Psoas muscle (tissue), 8 donors: ENCODE results near the gene NAB2. TPM values are rescaled to one million over a fixed set of nuclear protein-coding genes. Genes with fewer than 3 reads are reported as not detected.

Experiments used
- ATAC-seq, 4 donors: fragments of 200-7000 bp; cut with Tn5 transposase; one replicate each; pipeline ENCODE4 v1.9.1; 2020; ENCODE audit warnings: moderate library complexity in 3 of 4, mild to moderate bottlenecking in 2 of 4
- DNase-seq, 2 donors: peaks; one replicate each; pipeline ENCODE4 v3.0.0-alpha.2; 2020
- H3K27ac ChIP-seq: fragments of 200-600 bp; one replicate; pipeline ENCODE4 v1.8.0; 2022
- H3K27me3 ChIP-seq, 3 donors: fragments of 200-600 bp in 1 of 3; one replicate each; pipeline versions ENCODE4 v1.6.1 to v1.8.0; 2013 to 2022; ENCODE audit warnings: low read length in 2 of 3, mild to moderate bottlenecking in 2 of 3, moderate library complexity in 1 of 3; ENCODE audit not compliant: insufficient read depth in 3 of 3
- H3K36me3 ChIP-seq, 2 donors: fragments of 200-600 bp in 1 of 2; one replicate each; pipeline versions ENCODE4 v1.6.1 to v1.8.0; 2013 to 2022; ENCODE audit warnings: low read depth in 1 of 2, mild to moderate bottlenecking in 1 of 2, moderate library complexity in 1 of 2; ENCODE audit not compliant: insufficient read depth in 1 of 2
- H3K4me1 ChIP-seq: fragments of 200-600 bp; one replicate; pipeline ENCODE4 v1.8.0; 2022
- H3K4me3 ChIP-seq: fragments of 200-600 bp; one replicate; pipeline ENCODE4 v1.8.0; 2022; ENCODE audit warnings: mild to moderate bottlenecking
- H3K9me3 ChIP-seq: fragments of 200-600 bp; one replicate; pipeline ENCODE4 v1.8.0; 2022
- whole genome bisulfite sequencing, 3 donors: extraction: QIAGEN DNeasy Blood & Tissue Kit; methylation state at CpG; one replicate each; pipeline versions ENCODE4 v1.1.6 to v1.1.7; 2013; 5-methylcytosine and 5-hydroxymethylcytosine counted together
- intact Hi-C, 2 donors: fragments of 100-400 bp; cut with DNase I; formaldehyde crosslinking; loops; one replicate each; pipeline versions ENCODE4 v1.11.0 to v1.14.2; 2022
- polyA plus RNA-seq, 3 donors: library from polyadenylated mRNA; stranded (reverse); fragments of 200-250 nt; gene quantifications; one replicate each; pipeline ENCODE4 v1.2.3, GENCODE V29; 2013
- total RNA-seq, 4 donors: library from RNA; stranded (reverse); fragmentation: NEBNext Ultra II Directional in 2 of 4; extraction: Animal tissue kit (Norgen Biotek cat#: 25700) in 2 of 4; gene quantifications; one replicate each; pipeline versions ENCODE4 v1.2.1 to v1.2.4, GENCODE V29; 2021 to 2023
- TF ChIP-seq, protein P1 (sequence below): fragments of 200-600 bp; IDR thresholded peaks from one replicate; pipeline ENCODE4 v1.8.0; 2022; ENCODE audit warnings: antibody characterized with exemption
- donor health status: healthy with polysubstance abuse.
- donor health status: DM: no; HTN: no; CAD: no; lungs with moderate emphysema.
- donor health status: Bipolar disorder and iron deficiency.
- donor health status: healthy.
- donor health status: DM: yes; HTN: yes; CAD: no.
- donor health status: DM: no; HTN: no; CAD: no.
- donor health status: DM: no; HTN: no; CAD: no.
- donor health status: DM: yes; HTN: yes; CAD: no.

NAB2 gene
- total and polyA plus RNA-seq, 7 donors: 5.6 to 114 (median 8.9) TPM

DNA sequence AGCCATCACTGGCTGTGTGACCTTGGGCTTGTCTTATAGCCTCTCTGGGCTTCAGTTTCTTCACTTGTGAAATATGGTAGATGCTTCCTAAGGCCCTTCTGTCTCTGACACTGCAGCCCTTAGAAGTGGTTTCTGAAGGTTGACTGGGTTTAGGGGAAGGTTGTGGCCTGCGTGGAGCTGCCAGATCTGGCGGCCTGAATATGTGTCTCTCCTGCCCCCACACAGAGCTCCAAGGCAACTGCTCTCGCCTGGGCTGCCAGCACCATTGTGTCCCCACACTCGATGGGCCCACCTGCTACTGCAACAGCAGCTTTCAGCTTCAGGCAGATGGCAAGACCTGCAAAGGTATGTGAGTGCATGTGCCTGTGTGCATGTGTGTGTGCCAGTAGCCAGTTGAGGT, 54.5 kb downstream of the NAB2 start:
- Histone ChIP-seq H3K36me3 (peaks cover 0 to 36% of the 10 kb centered on the region in 2 donors), H3K27me3 (no peaks in the 10 kb centered on the region), H3K4me3 (no peak overlapping the region), H3K9me3 (no peaks in the 10 kb centered on the region), H3K27ac (no peak overlapping the region), H3K4me1 (peaks cover 7% of the 10 kb centered on the region)
- no peak for DNase-seq
- 79 to 80% (median 80%) methylated on average over 4 of the region's 4 CpGs for WGBS, 3 donors
- TF ChIP-seq, protein P1, sequence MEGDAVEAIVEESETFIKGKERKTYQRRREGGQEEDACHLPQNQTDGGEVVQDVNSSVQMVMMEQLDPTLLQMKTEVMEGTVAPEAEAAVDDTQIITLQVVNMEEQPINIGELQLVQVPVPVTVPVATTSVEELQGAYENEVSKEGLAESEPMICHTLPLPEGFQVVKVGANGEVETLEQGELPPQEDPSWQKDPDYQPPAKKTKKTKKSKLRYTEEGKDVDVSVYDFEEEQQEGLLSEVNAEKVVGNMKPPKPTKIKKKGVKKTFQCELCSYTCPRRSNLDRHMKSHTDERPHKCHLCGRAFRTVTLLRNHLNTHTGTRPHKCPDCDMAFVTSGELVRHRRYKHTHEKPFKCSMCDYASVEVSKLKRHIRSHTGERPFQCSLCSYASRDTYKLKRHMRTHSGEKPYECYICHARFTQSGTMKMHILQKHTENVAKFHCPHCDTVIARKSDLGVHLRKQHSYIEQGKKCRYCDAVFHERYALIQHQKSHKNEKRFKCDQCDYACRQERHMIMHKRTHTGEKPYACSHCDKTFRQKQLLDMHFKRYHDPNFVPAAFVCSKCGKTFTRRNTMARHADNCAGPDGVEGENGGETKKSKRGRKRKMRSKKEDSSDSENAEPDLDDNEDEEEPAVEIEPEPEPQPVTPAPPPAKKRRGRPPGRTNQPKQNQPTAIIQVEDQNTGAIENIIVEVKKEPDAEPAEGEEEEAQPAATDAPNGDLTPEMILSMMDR: no peak
- ATAC-seq: no peak
- intact Hi-C loops: no loop called here

Other genes with a start within 250 kb of the NAB2 start
- under 1 TPM in 3 of 4 donors, not detected in 1; 0.13 to 0.97 (median 0.69) TPM for gene SDR9C7, start 154.7 kb upstream of the NAB2 start, total RNA-seq
- under 1 TPM; 0.07 to 0.23 (median 0.22) TPM for gene SDR9C7, start 154.7 kb upstream of the NAB2 start, polyA plus RNA-seq
- under 1 TPM; 0.20 to 0.52 (median 0.40) TPM for gene RDH16, start 131.5 kb upstream of the NAB2 start, total RNA-seq
- under 1 TPM; 0.10 to 0.47 (median 0.10) TPM for gene RDH16, start 131.5 kb upstream of the NAB2 start, polyA plus RNA-seq
- gene ZBTB39, start 82.6 kb upstream of the NAB2 start, total RNA-seq: 1 to 10 TPM; 3.2 to 5.2 (median 3.6) TPM
- 1 to 10 TPM; 1.2 to 3.1 (median 1.4) TPM for gene ZBTB39, start 82.6 kb upstream of the NAB2 start, polyA plus RNA-seq
- gene TAC3, start 72.6 kb upstream of the NAB2 start, total RNA-seq: not detected
- under 1 TPM in 1 of 3 donors, not detected in 2; 0.09 TPM for gene TAC3, start 72.6 kb upstream of the NAB2 start, polyA plus RNA-seq
- gene MYO1A, start 39.0 kb upstream of the NAB2 start, total RNA-seq: 1 to 10 TPM in 1 of 4 donors, under 1 TPM in 2, not detected in 1; 0.10 to 1.3 (median 0.20) TPM
- gene MYO1A, start 39.0 kb upstream of the NAB2 start, polyA plus RNA-seq: under 1 TPM; 0.04 to 0.91 (median 0.18) TPM
- gene NEMP1, start 10.3 kb upstream of the NAB2 start, total RNA-seq: 1 to 10 TPM; 1.5 to 3.2 (median 2.1) TPM
- gene NEMP1, start 10.3 kb upstream of the NAB2 start, polyA plus RNA-seq: 1 to 10 TPM; 1.3 to 3.0 (median 2.7) TPM
- gene STAT6, start 22.2 kb downstream of the NAB2 start, total RNA-seq: 10 to 100 TPM; 14.1 to 27.7 (median 18.2) TPM
- gene STAT6, start 22.2 kb downstream of the NAB2 start, polyA plus RNA-seq: 10 to 100 TPM; 10.4 to 11.6 (median 11.3) TPM
- 10 to 100 TPM; 33.1 to 50.6 (median 35.1) TPM for gene LRP1, start 39.4 kb downstream of the NAB2 start, total RNA-seq
- 10 to 100 TPM; 10.7 to 14.7 (median 14.5) TPM for gene LRP1, start 39.4 kb downstream of the NAB2 start, polyA plus RNA-seq
- not detected for gene LRP1-AS, start 58.5 kb downstream of the NAB2 start, total RNA-seq
- gene LRP1-AS, start 58.5 kb downstream of the NAB2 start, polyA plus RNA-seq: not detected
- gene NXPH4, start 127.7 kb downstream of the NAB2 start, total RNA-seq: under 1 TPM in 3 of 4 donors, not detected in 1; 0.24 to 0.58 (median 0.42) TPM
- under 1 TPM in 2 of 3 donors, not detected in 1; 0.01 to 0.20 TPM for gene NXPH4, start 127.7 kb downstream of the NAB2 start, polyA plus RNA-seq
- gene SHMT2, start 140.6 kb downstream of the NAB2 start, total RNA-seq: 10 to 100 TPM; 39.2 to 59.2 (median 47.3) TPM
- gene SHMT2, start 140.6 kb downstream of the NAB2 start, polyA plus RNA-seq: 10 to 100 TPM; 36.6 to 66.8 (median 62.7) TPM
- gene STAC3, start 162.1 kb downstream of the NAB2 start, total RNA-seq: 1,000 to 10,000 TPM in 2 of 4 donors, 100 to 1,000 TPM in 2; 576 to 1,676 (median 997) TPM
- 1,000 to 10,000 TPM in 1 of 3 donors, 100 to 1,000 TPM in 1, 10 to 100 TPM in 1; 98.2 to 1,376 (median 738) TPM for gene STAC3, start 162.1 kb downstream of the NAB2 start, polyA plus RNA-seq